ENCODE measurements around the gene UBN1.

Gene UBN1

GRCh38 chr16:4891886-4892216 is 44.6 kb downstream of the UBN1 start:
- no peaks in the 10 kb centered on the region for H3K4me1 ChIP-seq (ENCODE audit: insufficient read depth, low read length, severe bottlenecking)
- no peak overlapping the region for H2AFZ ChIP-seq (ENCODE audit: low read length)
- H3K27ac ChIP-seq (ENCODE audit: low read depth, low read length, poor library complexity, severe bottlenecking): no peak overlapping the region
- no peak overlapping the region for H3K9ac ChIP-seq (ENCODE audit: low read length)
- H4K20me1 ChIP-seq (ENCODE audit: insufficient read depth, low read length): no peaks in the 10 kb centered on the region
- no peaks in the 10 kb centered on the region for H3K27me3 ChIP-seq (ENCODE audit: insufficient read depth, low read length)
- H3K4me3 ChIP-seq (ENCODE audit: low read depth, low read length, poor library complexity, severe bottlenecking): no peak overlapping the region
- no peaks in the 10 kb centered on the region for H3K36me3 ChIP-seq (ENCODE audit: insufficient read depth, low read length)
- no peaks in the 10 kb centered on the region for H3K79me2 ChIP-seq (ENCODE audit: insufficient read depth, low read length)
- no peak overlapping the region for H3K4me2 ChIP-seq (ENCODE audit: low read length)
- no peaks in the 10 kb centered on the region for H3K9me3 ChIP-seq (ENCODE audit: low read length)
- no peaks in the 10 kb centered on the region for H3F3A ChIP-seq (ENCODE audit: insufficient read depth, low read length)
- no peaks in the 10 kb centered on the region for H3K9me2 ChIP-seq (ENCODE audit: low read depth, low read length)
- TF ChIP-seq EZH2 (IDR thresholded peaks at IDR 0.05; ENCODE audit: borderline replicate concordance, low read length) (no peak), CTCF (IDR thresholded peaks at IDR 0.05; ENCODE audit: low read length) (no peak)

GRCh38 chr16:4892361-4893102 is 45.3 kb downstream of the UBN1 start:
- no peak overlapping the region for H3K27ac ChIP-seq (ENCODE audit: low read depth, low read length, poor library complexity, severe bottlenecking)
- H3K36me3 ChIP-seq (ENCODE audit: insufficient read depth, low read length): no peaks in the 10 kb centered on the region
- no peaks in the 10 kb centered on the region for H4K20me1 ChIP-seq (ENCODE audit: insufficient read depth, low read length)
- H3K27me3 ChIP-seq (ENCODE audit: insufficient read depth, low read length): no peaks in the 10 kb centered on the region
- no peak overlapping the region for H3K4me3 ChIP-seq (ENCODE audit: low read depth, low read length, poor library complexity, severe bottlenecking)
- H3K9me2 ChIP-seq (ENCODE audit: low read depth, low read length): no peaks in the 10 kb centered on the region
- TF ChIP-seq EZH2 (IDR thresholded peaks at IDR 0.05; ENCODE audit: borderline replicate concordance, low read length) (no peak), CTCF (IDR thresholded peaks at IDR 0.05; ENCODE audit: low read length) (no peak)
- H2AFZ ChIP-seq (ENCODE audit: low read length): no peak overlapping the region
- H3K79me2 ChIP-seq (ENCODE audit: insufficient read depth, low read length): no peaks in the 10 kb centered on the region
- no peak overlapping the region for H3K9ac ChIP-seq (ENCODE audit: low read length)
- no peaks in the 10 kb centered on the region for H3F3A ChIP-seq (ENCODE audit: insufficient read depth, low read length)
- no peaks in the 10 kb centered on the region for H3K9me3 ChIP-seq (ENCODE audit: low read length)
- no peak overlapping the region for H3K4me2 ChIP-seq (ENCODE audit: low read length)
- H3K4me1 ChIP-seq (ENCODE audit: insufficient read depth, low read length, severe bottlenecking): no peaks in the 10 kb centered on the region

- Histone ChIP-seq H3K9ac (ENCODE audit: low read length) (no peak overlapping the region), H3K27ac (ENCODE audit: low read depth, low read length, poor library complexity, severe bottlenecking) (no peak overlapping the region), H3K36me3 (ENCODE audit: insufficient read depth, low read length) (no peaks in the 10 kb centered on the region), H3K9me2 (ENCODE audit: low read depth, low read length) (no peaks in the 10 kb centered on the region), H3K27me3 (ENCODE audit: insufficient read depth, low read length) (no peaks in the 10 kb centered on the region), H4K20me1 (ENCODE audit: insufficient read depth, low read length) (no peaks in the 10 kb centered on the region), H3K4me3 (ENCODE audit: low read depth, low read length, poor library complexity, severe bottlenecking) (no peak overlapping the region), H3K4me2 (ENCODE audit: low read length) (no peak overlapping the region), H3K4me1 (ENCODE audit: insufficient read depth, low read length, severe bottlenecking) (no peaks in the 10 kb centered on the region), H3K9me3 (ENCODE audit: low read length) (no peaks in the 10 kb centered on the region), H2AFZ (ENCODE audit: low read length) (no peak overlapping the region), H3K79me2 (ENCODE audit: insufficient read depth, low read length) (no peaks in the 10 kb centered on the region), H3F3A (ENCODE audit: insufficient read depth, low read length) (no peaks in the 10 kb centered on the region)
- no peak for TF ChIP-seq CTCF (IDR thresholded peaks at IDR 0.05; ENCODE audit: low read length)
- TF ChIP-seq EZH2 (IDR thresholded peaks at IDR 0.05; ENCODE audit: borderline replicate concordance, low read length): no peak
Observed at GRCh38 chr16:4893103-4893862, 46.0 kb downstream of the UBN1 start.

All from OCI-LY1 (cell line).